Right atrium auricular region (tissue), 2 donors: Measurements from ENCODE around the gene DCC. TPM values are rescaled to one million over a fixed set of nuclear protein-coding genes. Genes with fewer than 3 reads are reported as not detected.

Experiments used
- DNase-seq: peaks from one replicate; pipeline ENCODE4 v3.0.0-alpha.2; 2019; ENCODE audit warnings: low spot score
- H3K27ac ChIP-seq, 2 donors: fragments of 200-600 bp; sonication (generic); 1 replicate in 1 of 2; 2 replicates in 1 of 2; pipeline ENCODE4 v1.5.1; 2016 to 2019
- H3K27me3 ChIP-seq, 2 donors: fragments of 200-600 bp; sonication (generic); one replicate each; pipeline versions ENCODE4 v1.5.1 to v1.6.0; 2017 to 2019
- H3K36me3 ChIP-seq: fragments of 200-600 bp; sonication (generic); one replicate; pipeline ENCODE4 v1.5.1; 2016
- H3K4me1 ChIP-seq, 2 donors: fragments of 200-600 bp; sonication (generic); one replicate each; pipeline versions ENCODE4 v1.5.1 to v1.6.0; 2017 to 2019
- H3K4me3 ChIP-seq, 2 donors: fragments of 200-600 bp; sonication (generic); 1 replicate in 1 of 2; 2 replicates in 1 of 2; pipeline ENCODE4 v1.5.1; 2017 to 2019; ENCODE audit warnings: mild to moderate bottlenecking in 1 of 2, moderate library complexity in 1 of 2
- H3K9me3 ChIP-seq, 2 donors: fragments of 200-600 bp; sonication (generic); one replicate each; pipeline ENCODE4 v1.5.1; 2019
- total RNA-seq, 2 donors: library from RNA; depleted of rRNA; stranded (reverse); fragments of >200 nt; gene quantifications; one replicate each; pipeline ENCODE4 v1.1.0, GENCODE V29; 2016
- TF ChIP-seq, protein P1 (sequence below), 2 donors: fragments of 200-600 bp; sonication (generic); IDR thresholded peaks; one replicate each; pipeline ENCODE4 v1.5.1; 2019; ENCODE audit warnings: antibody characterized with exemption in 2 of 2

Gene DCC
- total RNA-seq, 2 donors from 2014 or later: not detected

DNA sequence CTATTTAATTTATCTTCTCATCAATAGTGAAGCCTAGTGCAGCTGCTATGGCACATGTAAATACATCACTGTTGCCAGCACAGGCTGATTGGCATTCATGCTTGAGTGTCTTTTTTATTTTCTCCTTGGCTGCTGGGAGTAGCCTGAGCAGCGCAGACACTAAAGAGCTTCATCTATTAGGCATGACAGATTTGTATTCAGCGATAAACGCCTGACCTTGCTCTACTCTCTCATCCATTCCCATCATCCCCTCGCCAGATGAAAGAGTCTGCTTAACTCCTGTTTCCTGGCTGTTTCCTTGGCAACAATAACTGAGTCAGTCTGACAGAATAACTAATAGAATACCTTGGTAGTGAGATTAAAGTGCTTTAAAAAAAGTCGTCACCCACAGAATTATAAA lies 753.6 kb downstream of the DCC start:
- Histone ChIP-seq H3K9me3 (no peaks in the 10 kb centered on the region), H3K4me3 (no peak overlapping the region), H3K27me3 (no peaks in the 10 kb centered on the region), H3K4me1 (no peaks in the 10 kb centered on the region), H3K27ac (no peak overlapping the region), H3K36me3 (no peaks in the 10 kb centered on the region)
- TF ChIP-seq, protein P1, sequence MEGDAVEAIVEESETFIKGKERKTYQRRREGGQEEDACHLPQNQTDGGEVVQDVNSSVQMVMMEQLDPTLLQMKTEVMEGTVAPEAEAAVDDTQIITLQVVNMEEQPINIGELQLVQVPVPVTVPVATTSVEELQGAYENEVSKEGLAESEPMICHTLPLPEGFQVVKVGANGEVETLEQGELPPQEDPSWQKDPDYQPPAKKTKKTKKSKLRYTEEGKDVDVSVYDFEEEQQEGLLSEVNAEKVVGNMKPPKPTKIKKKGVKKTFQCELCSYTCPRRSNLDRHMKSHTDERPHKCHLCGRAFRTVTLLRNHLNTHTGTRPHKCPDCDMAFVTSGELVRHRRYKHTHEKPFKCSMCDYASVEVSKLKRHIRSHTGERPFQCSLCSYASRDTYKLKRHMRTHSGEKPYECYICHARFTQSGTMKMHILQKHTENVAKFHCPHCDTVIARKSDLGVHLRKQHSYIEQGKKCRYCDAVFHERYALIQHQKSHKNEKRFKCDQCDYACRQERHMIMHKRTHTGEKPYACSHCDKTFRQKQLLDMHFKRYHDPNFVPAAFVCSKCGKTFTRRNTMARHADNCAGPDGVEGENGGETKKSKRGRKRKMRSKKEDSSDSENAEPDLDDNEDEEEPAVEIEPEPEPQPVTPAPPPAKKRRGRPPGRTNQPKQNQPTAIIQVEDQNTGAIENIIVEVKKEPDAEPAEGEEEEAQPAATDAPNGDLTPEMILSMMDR (IDR thresholded peaks at IDR 0.05): no peak
- no peak for DNase-seq

DNA sequence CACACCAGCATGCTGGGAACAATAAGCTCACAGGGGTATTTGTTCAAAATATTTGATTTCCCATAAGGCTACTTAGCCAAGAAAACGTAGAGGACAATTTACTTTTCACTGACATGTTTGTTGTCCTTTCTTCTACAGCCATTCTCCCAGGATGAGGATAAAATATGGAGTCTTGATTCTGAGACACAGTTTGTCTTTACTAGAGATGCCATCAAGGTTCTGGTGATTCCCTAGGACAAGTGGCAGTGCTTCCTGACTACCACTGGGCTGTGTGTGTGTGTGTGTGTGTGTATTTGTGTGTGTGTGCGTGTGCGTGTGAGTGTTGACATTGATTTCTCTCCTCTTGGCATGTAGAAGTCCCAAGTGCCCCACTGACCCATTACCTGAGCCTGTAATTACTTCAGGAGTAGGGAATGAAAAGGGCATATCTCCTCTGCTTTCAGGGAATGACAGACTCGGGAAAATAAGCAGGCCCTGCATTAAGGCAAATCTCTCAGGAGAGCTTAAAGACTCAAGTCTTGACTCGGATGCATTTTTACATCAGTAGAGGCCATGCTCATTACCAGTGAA lies 761.6 kb downstream of the DCC start:
- no peaks in the 10 kb centered on the region for H3K36me3 ChIP-seq
- no peaks in the 10 kb centered on the region for H3K4me1 ChIP-seq
- H3K27me3 ChIP-seq: no peaks in the 10 kb centered on the region
- TF ChIP-seq, protein P1 (IDR thresholded peaks at IDR 0.05): no peak
- DNase-seq: no peak
- no peak overlapping the region for H3K4me3 ChIP-seq
- no peak overlapping the region for H3K27ac ChIP-seq
- no peaks in the 10 kb centered on the region for H3K9me3 ChIP-seq

DNA sequence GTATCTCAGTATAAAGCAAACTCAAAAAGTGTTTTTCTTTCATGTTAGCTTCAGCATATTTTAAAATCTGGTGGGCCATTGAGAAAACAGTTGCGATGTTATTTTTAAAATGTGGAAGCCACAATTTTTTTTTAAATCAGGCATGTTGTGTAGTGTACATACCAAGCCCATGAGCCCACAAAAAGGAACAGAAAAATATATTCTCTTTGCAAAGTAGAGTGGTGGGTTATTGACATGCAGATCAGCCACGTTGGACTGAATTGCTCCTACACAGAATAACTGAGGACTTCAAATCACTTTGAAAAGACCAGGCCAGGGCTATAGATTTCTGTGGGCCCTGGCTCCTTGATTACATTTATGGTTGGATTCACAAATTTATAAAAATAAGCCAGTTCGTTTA lies 774.4 kb downstream of the DCC start:
- no peak for DNase-seq
- no peak overlapping the region for H3K27ac ChIP-seq
- H3K27me3 ChIP-seq: no peaks in the 10 kb centered on the region
- no peak overlapping the region for H3K4me3 ChIP-seq
- H3K9me3 ChIP-seq: peaks cover 0 to 7% of the 10 kb centered on the region in 2 donors
- no peaks in the 10 kb centered on the region for H3K36me3 ChIP-seq
- TF ChIP-seq, protein P1 (IDR thresholded peaks at IDR 0.05): no peak
- H3K4me1 ChIP-seq: no peaks in the 10 kb centered on the region

DNA sequence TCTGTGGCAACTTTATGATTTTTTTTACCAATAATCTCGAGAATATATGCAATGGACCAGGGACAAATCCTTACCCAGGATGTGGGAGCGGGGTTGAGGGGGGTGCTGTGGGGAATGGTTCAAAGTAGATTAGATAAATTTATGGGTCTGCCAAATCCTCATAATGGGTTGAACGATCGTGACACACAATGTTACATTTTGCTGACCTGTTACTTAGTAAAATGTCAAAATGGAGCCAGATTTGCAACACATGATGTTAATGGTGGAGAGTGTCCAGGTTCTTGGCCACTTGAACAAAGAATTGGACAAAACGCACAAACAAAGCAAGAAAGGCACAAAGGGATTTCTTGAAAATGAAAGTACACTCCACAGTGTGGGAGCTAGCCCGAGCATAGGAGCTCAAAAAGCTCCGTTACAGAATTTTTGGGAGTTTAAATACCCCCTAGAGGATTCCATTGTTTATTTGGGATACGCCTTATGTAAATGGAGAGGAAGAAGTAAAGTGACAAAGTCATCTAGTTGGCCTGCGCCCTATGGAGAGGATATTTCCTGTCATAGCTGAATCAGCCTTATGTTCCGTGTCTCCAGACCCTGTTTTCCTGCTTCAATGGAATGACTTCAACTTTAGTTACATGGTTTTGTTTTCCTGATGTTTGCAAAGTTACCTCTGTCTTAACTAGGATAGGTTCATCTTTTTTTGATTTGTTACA lies 776.0 kb downstream of the DCC start:
- TF ChIP-seq, protein P1 (IDR thresholded peaks at IDR 0.05): no peak
- DNase-seq: no peak
- Histone ChIP-seq H3K36me3 (no peaks in the 10 kb centered on the region), H3K4me1 (no peaks in the 10 kb centered on the region), H3K27me3 (no peaks in the 10 kb centered on the region), H3K9me3 (no peaks in the 10 kb centered on the region), H3K27ac (no peak overlapping the region), H3K4me3 (peak overlapping the region; percentile 14 to 24)

DNA sequence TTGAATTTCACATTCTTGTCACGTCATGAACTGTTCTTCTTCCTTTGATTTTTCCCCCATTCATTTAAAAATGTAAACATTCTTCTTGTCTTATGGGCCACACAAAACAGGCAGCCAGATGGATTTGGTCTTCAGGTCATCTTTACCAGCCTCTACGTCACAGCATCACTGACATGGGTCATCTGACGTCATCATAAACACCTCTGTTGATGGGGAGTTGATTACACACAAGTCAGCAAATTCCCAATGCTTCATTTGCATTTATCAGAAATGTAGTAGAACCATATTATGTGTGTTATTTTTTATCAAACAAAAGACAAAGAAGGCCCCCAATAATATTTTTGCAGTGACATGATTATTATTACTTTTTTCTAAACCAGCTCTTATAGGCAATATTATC lies 777.9 kb downstream of the DCC start:
- Histone ChIP-seq H3K27ac (no peak overlapping the region), H3K4me1 (no peaks in the 10 kb centered on the region), H3K9me3 (no peaks in the 10 kb centered on the region), H3K4me3 (no peak overlapping the region), H3K27me3 (no peaks in the 10 kb centered on the region), H3K36me3 (no peaks in the 10 kb centered on the region)
- TF ChIP-seq, protein P1 (IDR thresholded peaks at IDR 0.05): no peak
- DNase-seq: no peak
